ENCODE measurements around the gene MAG. TPM values are rescaled to one million over a fixed set of nuclear protein-coding genes. Genes with fewer than 3 reads are reported as not detected.

Gene MAG
- total RNA-seq, 1 donor from 2014 or later: not detected

GRCh38 chr19:35346193-35347052 lies 54.5 kb downstream of the MAG start:
- no peak for TF ChIP-seq CTCF (IDR thresholded peaks at IDR 0.05)
- H3K4me3 Mint-ChIP-seq (ENCODE audit: unreplicated experiment): no peak overlapping the region
- no peak overlapping the region for H3K27ac Mint-ChIP-seq (ENCODE audit: unreplicated experiment)
- peaks cover 54% of the 10 kb centered on the region for H3K27me3 Mint-ChIP-seq (ENCODE audit: low read depth)
- H3K36me3 Mint-ChIP-seq (ENCODE audit: low read depth): peaks cover 1% of the 10 kb centered on the region
- H3K9me3 Mint-ChIP-seq (ENCODE audit: low read depth): no peaks in the 10 kb centered on the region
- no peaks in the 10 kb centered on the region for H3K4me1 Mint-ChIP-seq (ENCODE audit: low read depth)
- no peak for DNase-seq (ENCODE audit: low spot score)

DNA sequence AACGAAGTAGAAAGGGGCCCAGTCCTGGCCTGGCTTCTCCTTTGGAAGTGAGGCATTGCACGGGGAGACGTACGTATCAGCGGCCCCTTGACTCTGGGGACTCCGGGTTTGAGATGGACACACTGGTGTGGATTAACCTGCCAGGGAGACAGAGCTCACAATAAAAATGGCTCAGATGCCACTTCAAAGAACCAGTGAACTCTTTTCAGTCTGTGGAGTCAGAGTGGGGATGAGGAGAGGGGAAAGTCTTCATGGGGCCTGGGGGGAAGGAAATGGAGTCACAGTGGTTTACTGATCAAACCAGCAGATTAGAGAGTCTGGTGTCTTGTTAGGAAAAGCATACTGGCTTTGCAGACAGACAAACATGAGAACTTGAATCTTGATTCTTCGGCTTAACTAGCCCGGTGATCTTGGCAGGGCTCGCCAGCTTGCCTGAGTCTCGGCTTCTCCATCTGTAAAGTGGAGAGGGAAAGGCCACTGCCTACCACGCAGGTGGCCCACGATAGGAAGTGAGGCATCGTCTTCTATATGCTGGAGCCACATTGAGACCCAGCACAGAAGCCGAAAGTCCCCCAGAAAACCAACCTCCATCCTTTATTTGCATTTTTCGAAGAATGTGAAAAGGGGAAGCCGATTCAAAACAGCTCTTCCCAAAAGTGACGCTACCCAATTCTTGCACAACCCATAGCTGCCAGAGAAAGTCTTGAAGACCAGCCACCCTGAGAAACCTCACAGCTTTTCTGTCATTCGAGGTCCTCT lies 55.4 kb downstream of the MAG start, which contains the start of gene FFAR1:
Gene FFAR1, plus strand, starts transcription at position 732 of the 759 bp plus-strand sequence. CDS start 3,650 bp downstream, outside the sequence.
- Mint-ChIP-seq H3K36me3 (ENCODE audit: low read depth) (peaks cover 1% of the 10 kb centered on the region), H3K27me3 (ENCODE audit: low read depth) (peaks cover 49% of the 10 kb centered on the region), H3K4me1 (ENCODE audit: low read depth) (no peaks in the 10 kb centered on the region), H3K4me3 (ENCODE audit: unreplicated experiment) (no peak within 1 kb of the TSS), H3K27ac (ENCODE audit: unreplicated experiment) (no peak within 1 kb of the TSS), H3K9me3 (ENCODE audit: low read depth) (no peaks in the 10 kb centered on the region)
- no peak for TF ChIP-seq CTCF (IDR thresholded peaks at IDR 0.05)
- peak; percentile 28 for DNase-seq (ENCODE audit: low spot score)

DNA sequence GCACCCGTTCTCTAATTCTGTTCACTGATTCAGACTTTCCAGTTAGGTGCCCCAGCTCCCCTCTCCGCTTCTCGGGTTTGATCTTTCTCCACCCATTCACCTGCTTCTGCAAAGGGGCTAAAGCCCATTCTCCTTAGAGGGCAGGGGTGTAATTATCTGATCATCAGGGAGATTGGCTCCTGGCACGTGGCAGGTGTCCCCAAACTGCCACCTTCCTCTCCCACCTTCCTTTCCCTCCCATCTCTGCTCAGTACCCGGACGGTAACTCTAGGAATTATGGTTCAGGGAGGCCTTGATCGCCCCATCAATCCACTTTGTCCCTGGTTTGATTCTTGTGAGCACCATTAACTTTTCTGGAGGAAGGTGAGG lies 56.0 kb downstream of the MAG start:
- Mint-ChIP-seq H3K36me3 (ENCODE audit: low read depth) (peaks cover 1% of the 10 kb centered on the region), H3K27me3 (ENCODE audit: low read depth) (peaks cover 50% of the 10 kb centered on the region), H3K4me3 (ENCODE audit: unreplicated experiment) (no peak overlapping the region), H3K9me3 (ENCODE audit: low read depth) (no peaks in the 10 kb centered on the region), H3K27ac (ENCODE audit: unreplicated experiment) (no peak overlapping the region), H3K4me1 (ENCODE audit: low read depth) (no peaks in the 10 kb centered on the region)
- peak; percentile 6 for DNase-seq (ENCODE audit: low spot score)
- no peak for TF ChIP-seq CTCF (IDR thresholded peaks at IDR 0.05)

DNA sequence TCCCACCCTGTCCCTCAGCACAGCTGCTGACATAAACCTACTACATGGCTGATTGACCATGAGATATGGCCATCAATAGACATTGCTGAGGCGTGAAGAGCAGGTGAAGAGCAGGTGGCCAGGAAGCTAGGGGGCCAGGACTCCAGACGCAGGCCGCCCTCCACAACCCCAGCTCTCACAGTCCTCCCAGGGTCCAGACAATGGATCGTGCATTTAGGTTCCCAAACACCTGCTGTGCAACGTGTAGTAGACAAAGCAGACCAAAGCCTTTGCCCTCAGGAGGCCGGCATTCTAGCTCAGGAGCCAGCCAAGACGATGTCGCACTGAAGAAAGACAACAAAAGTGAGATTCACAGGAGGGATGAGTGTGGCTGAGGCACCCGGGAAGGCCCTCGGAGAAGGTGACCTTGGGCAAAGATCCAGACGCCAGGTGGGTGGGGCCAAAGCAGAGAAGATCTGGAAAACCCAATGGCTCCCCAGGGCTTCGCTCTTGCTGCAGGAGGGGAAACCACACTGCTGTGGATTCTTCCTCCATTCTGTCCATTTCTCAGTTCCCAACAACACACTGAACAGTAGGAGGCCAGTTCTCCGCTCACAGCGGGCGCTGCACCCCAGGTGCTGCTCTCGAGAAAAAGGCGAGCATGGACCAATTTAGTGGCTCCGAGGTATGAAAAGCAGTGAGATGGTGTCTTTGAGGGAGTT lies 57.1 kb downstream of the MAG start:
- Mint-ChIP-seq H3K27me3 (ENCODE audit: low read depth) (peaks cover 48% of the 10 kb centered on the region), H3K4me3 (ENCODE audit: unreplicated experiment) (no peak overlapping the region), H3K27ac (ENCODE audit: unreplicated experiment) (no peak overlapping the region), H3K36me3 (ENCODE audit: low read depth) (peaks cover 1% of the 10 kb centered on the region), H3K9me3 (ENCODE audit: low read depth) (no peaks in the 10 kb centered on the region), H3K4me1 (ENCODE audit: low read depth) (no peaks in the 10 kb centered on the region)
- no peak for TF ChIP-seq CTCF (IDR thresholded peaks at IDR 0.05)
- DNase-seq (ENCODE audit: low spot score): peak; percentile 67
